ENCODE measurements around the gene UGGT2. TPM values are rescaled to one million over a fixed set of nuclear protein-coding genes. Genes with fewer than 3 reads are reported as not detected.
A peak's percentile ranks its signal among the peaks of the same experiment; 100 is the strongest.

UGGT2 gene
- 10 to 100 TPM; 65.3 to 70.7 (median 67.2) TPM for total RNA-seq

GRCh38 chr13:96053003-96053703, at the start of gene UGGT2:
TSS of gene UGGT2 (minus strand) at chr13:96053401. CDS start at chr13:96053312, 89 bp downstream.
- intact Hi-C loops (cut with DNase I; ENCODE audit: low total_unique reads): no loop called here
- Histone ChIP-seq H3K4me3 (peak within 1 kb of the TSS; percentile 80 to 100 (median 99)), H3K4me1 (no peaks in the 10 kb centered on the region), H3K27ac (peak within 1 kb of the TSS; percentile 85 to 90), H3K9me3 (no peaks in the 10 kb centered on the region), H3K27me3 (no peaks in the 10 kb centered on the region), H3K36me3 (no peaks in the 10 kb centered on the region)
- peak; percentile 88 to 93 for DNase-seq (ENCODE audit: low spot score in 2 of 2)
- TF ChIP-seq POLR2AphosphoS5 (IDR thresholded peaks at IDR 0.05) (peak; percentile 50 to 76 (median 70)), POLR2A (IDR thresholded peaks at IDR 0.05) (peak; percentile 28), CTCF (IDR thresholded peaks at IDR 0.05) (no peak)

- no peaks in the 10 kb centered on the region for H3K36me3 ChIP-seq
- intact Hi-C loops (cut with DNase I; ENCODE audit: low total_unique reads): no loop called here
- no peaks in the 10 kb centered on the region for H3K27me3 ChIP-seq
- no peak for DNase-seq (ENCODE audit: low spot score in 2 of 2)
- H3K4me1 ChIP-seq: no peaks in the 10 kb centered on the region
- H3K4me3 ChIP-seq: no peak overlapping the region
- no peak overlapping the region for H3K27ac ChIP-seq
- no peak for TF ChIP-seq POLR2AphosphoS5 (IDR thresholded peaks at IDR 0.05)
- no peaks in the 10 kb centered on the region for H3K9me3 ChIP-seq
These were observed 47.4 kb upstream of the UGGT2 start for GRCh38 chr13:96100457-96101220.

GRCh38 chr13:96093296-96094006, 40.2 kb upstream of the UGGT2 start:
- Histone ChIP-seq H3K27ac (no peak overlapping the region), H3K27me3 (peaks cover 0 to 45% of the 10 kb centered on the region in 2 donors), H3K36me3 (no peaks in the 10 kb centered on the region), H3K4me1 (no peaks in the 10 kb centered on the region), H3K4me3 (no peak overlapping the region), H3K9me3 (no peaks in the 10 kb centered on the region)
- TF ChIP-seq POLR2A (IDR thresholded peaks at IDR 0.05): no peak
- no peak for TF ChIP-seq CTCF (IDR thresholded peaks at IDR 0.05)
- no peak for TF ChIP-seq POLR2AphosphoS5 (IDR thresholded peaks at IDR 0.05)
- intact Hi-C loops (cut with DNase I; ENCODE audit: low total_unique reads): no loop called here
- no peak for DNase-seq (ENCODE audit: low spot score in 2 of 2)

- peak overlapping the region; percentile 45 to 67 (median 46) for H3K4me3 ChIP-seq
- no peaks in the 10 kb centered on the region for H3K4me1 ChIP-seq
- H3K9me3 ChIP-seq: no peaks in the 10 kb centered on the region
- H3K27me3 ChIP-seq: peaks cover 0 to 65% of the 10 kb centered on the region in 2 donors
- no peak for DNase-seq (ENCODE audit: low spot score in 2 of 2)
- no peak for TF ChIP-seq POLR2A (IDR thresholded peaks at IDR 0.05)
- TF ChIP-seq POLR2AphosphoS5 (IDR thresholded peaks at IDR 0.05): no peak
- TF ChIP-seq CTCF (IDR thresholded peaks at IDR 0.05): no peak
- intact Hi-C loops (cut with DNase I; ENCODE audit: low total_unique reads): no loop called here
- H3K27ac ChIP-seq: no peak overlapping the region
- no peaks in the 10 kb centered on the region for H3K36me3 ChIP-seq
These were observed 38.2 kb upstream of the UGGT2 start for GRCh38 chr13:96091164-96092117.

Data from breast epithelium (tissue), 4 donors.